ENCODE measurements around the gene VSTM2L.

Gene VSTM2L

DNA sequence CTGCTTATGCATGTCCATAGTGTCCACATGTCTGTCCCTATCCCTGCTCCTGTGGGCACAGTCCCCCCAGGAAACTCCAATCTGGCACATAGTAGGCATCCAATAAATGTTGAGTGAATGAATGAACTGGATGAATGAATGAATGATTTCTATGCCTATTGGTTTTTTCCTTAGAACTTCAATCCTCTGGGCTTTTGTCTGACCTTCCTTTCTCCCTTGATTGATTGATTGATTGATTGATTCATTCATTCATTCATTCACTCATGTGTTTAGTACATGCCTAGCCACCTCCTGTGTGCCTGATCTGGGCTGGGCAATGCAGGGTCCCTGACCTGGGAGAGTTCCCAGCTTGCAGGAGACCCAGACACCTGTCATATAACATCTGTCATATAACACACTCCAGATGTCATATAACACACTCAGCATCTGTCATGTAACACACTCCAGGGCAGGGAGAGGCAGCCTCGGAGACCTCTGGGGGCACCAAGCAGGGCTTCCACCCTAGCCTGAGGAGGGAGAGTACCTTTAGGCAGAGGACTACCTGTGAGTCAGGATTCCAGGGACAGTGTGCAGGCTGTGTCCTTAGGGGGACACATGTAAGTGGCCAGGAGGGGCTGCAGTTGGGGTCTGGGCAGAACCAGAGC is 17.9 kb downstream of the VSTM2L start:
- DNase-seq, result no peak

DNA sequence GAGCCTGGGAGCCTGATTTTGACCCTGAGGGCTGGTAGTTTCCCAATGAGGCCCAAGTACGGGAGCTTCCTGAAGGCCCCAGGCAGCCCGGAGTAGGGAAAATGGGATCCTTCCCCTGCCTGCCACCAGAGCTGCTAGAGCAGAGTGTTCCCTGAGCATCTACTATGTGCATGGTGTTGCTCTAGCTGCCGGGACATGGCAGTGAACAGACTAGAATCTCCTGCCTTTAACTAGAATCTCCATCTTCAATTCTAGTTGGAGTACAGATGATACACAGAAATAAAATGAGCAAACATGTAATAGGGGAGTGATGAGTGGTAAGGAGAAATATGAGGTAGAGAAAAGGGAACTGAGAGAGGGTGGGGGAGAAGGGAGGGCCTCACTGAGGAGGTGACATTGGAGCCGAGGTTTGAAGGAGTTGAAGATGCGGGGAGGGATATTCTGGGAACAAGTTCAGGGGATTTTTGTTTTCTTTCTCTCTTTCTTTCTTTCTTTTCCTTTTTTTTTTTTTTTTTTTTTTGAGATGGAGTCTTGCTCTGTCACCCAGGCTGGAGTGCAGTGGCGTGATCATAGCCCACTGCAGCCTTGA is 18.5 kb downstream of the VSTM2L start:
- DNase-seq, result no peak

DNA sequence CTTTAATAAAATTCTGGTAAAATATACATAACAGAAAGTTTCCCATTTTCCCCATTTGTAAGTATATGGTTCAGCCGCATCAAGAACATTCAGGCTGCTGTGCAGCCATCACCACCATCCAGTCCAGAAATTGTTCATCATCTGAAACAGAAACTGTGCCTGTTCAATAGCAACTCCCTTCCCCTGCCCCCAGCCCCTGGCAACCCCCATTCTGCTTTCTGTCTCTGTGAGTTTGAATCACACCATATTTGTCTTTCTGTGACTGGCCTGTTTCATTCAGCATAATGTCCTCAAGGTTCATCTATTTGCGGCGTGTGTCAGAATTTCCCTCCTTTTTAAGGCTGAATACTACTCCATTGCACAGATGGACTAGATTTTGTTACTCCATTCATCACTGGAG is 19.1 kb downstream of the VSTM2L start:
- DNase-seq, result peak; percentile 60 to 63

DNA sequence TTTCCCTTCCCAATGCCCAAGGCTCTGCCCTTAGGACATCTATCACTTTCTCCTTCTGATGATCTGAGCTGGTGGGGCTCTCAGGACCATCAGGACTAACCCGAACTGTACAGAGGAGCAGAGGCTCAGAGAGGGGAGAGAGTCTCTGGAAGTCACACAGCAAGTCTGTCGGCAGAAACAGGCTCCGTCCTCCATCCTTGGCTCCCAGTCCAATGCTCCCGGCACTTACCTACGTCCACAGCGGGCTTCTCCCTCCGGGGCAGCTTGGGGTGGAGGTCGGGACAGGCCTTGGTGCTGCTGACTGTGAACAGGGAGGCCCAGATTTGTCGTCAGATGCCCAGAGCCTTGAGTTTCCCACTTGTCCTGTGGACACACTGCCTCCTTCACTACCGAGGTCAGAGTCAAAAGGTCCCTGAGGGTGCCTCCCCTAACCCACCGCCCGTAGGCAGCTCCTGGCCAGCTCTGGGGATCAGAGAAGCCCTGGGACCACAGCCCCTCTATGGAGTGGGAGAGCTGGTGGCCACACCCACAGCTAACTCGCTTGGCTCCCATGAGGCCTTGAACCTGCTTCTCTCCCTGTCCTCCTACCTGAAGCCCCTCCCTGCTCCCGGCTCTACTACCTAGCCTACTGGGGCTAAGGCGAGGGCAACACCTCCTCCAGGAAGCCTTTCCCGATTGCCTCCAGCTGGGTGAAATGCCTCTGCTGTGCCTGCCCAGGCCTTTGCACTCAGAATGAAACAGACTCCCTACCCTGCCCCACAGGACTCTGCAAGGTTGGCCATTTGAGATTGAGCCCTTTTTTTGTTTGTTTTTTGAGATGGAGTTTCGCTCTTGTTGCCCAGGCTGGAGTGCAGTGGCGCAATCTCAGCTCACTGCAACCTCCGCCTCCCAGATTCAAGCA is 22.6 kb downstream of the VSTM2L start:
- no peak for DNase-seq

DNA sequence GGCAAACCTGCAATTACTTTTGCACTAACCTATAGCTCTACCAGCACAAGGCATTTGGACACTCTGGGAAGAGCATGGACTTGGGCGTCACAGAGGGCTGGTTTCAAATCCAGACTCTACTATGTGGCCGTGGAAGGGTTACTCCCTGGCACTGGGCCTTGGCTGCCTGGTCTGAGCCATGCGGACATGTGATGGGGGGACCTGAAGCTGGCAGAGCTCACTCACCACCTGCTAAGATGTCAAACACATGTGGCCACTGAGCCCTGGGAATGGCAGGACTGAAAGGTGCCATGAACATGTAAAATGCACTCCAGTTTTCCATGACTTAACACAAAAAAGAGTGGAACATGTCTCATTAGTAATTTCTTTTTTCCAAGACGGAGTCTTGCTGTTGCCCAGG is 23.7 kb downstream of the VSTM2L start:
- DNase-seq, result no peak

DNA sequence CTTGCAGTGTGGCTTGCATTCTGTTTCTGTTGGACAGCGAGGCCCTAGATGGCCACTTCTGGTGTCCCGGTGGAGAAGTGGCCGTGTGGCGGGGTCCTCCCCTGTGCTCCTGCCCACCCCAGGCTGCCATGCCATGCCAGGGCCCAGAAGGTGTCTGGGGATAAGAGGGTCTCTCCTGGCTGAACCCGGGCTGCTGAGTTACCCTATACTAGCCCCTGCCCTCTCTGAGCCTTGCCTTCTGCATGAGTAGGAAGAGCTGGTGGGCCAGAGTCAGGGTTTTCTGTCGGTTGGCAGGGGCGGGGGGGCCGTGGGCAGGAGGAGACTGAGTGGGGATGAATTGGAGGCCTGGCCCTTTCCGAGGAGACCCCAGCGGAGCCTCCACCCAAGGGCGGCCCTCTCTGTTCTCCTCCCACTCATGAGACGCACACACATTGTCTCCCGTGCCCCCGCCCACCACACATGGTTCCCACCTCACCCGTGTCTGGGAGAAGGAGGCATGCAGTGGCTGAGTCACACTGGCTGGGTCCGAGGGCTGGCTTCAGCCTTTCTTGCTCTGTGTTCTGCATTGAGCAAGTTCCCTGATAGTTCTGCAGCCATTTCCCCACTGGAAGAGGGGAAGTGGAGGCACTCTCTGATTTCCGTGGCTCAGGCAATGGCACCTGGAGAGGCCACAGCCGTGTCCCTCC is 24.6 kb downstream of the VSTM2L start:
- no peak for DNase-seq

DNA sequence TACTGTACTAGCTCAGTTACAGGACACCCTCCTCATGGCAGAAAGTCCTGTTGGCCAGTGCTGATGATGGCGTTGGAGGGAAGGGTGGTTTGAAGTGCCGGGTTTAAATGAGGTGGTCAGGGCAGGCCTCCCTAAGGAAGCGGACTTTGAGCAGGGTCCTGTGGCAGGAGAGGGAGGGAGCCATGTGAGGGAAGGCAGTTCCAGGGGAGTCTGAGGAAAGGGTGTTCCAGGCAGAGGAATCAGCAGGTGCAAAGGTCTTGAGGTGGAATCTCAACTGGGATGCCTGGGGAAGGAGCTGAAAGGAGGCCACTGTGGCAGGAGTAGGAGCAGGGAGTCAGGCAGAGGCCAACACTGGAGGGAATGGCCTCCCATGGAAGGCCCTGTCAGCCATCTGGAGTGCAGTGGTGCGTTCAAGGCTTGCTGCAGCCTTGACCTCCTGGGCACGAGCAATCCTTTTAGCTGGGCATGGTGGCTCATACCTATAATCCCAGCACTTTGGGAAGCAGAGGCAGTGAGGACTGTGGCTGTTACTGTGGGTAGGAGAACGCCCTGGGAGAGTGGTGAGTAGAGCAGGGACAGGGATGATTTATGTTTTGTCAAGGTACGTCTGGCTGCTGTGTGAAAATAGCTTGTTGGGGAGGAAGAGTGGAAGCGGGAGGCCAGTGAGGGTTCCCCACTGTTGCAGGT is 26.2 kb downstream of the VSTM2L start:
- DNase-seq, result no peak

DNA sequence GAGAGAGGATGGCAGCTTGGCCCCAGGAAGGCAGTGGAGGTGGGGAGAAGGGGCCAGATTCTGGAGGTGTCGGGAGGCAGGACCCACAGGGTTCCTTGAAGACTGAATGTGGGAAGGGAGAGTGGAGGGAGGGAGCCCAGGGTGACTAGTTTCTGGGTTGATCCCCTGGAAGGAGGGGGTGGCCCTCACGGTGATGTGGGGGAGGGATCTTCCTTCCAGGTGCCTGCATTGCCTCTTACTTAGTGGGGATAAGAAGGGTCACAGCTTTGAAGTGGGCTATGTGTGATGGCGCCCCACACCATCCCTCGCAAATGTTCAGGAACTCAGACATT is 26.7 kb downstream of the VSTM2L start:
- DNase-seq, result no peak

DNA sequence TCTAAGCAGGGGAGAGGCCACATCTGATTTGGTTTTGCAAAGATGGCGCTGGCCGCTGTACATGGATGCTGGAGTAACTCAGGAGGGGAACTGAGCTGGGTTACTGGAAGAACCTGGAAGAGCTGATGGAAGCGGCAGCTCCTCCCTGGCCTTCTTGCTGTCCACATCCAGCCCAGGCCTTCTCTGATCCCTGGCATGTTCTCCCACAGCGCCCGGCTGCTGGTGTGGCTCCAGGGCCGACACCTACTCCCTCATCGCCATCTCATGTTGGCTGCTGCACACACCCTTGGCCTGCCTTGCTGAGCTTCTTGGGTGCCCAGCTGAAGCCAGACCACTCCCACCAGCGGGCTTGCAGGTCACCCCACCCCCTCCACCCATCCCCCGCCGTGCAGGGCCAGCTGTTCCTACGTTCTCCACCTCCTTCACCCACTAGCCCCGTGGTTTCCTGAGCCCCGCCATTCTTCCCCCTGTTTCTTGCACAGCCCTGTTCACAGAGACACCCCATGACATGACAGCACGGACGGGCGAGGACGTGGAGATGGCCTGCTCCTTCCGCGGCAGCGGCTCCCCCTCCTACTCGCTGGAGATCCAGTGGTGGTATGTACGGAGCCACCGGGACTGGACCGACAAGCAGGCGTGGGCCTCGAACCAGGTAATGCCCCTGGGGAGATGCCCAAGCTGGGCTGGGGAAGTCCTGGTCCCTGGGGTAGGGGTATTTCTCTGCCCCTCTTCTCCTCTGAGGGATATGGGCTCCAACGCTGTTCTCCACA is 28.4 kb downstream of the VSTM2L start:
- no peak for DNase-seq

DNA sequence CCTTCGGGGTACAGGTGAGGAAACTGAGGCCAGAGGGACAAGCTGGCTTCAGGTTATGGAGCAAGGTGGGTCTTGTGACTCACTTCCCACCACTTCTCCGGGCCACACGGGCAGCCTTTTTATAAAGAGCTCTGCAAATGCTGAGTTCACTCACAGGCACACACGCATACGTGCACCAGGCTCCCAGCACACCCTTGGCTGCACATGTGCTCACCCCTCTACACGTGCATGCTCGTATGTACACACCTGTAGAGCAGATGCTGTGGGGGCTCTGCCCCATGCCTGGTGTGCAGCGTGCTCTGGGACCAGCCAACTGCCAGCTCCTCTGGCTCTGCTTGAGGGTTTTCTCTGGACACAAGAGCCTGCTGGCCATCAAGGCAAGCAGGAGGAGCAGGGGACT is 29.1 kb downstream of the VSTM2L start:
- no peak for DNase-seq

DNA sequence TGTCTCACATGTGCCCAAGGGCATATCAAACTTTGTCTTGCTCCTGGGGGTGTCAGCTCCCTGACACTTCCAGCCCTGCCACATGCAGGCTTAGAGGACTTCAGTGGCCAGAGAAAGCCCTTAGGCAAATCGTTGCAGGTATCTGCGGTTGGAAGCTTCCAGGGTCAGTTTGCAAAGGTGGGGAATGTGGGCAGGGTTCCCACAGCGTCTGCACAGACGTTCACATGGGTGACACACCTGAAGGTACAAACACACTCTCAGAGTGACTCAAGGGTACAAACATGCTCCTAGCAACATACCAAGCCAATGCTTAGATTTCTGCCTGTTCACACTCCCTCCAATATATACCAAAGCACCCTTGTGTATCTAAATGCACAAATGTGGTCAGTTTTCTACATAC is 30.0 kb downstream of the VSTM2L start:
- DNase-seq, result no peak

DNA sequence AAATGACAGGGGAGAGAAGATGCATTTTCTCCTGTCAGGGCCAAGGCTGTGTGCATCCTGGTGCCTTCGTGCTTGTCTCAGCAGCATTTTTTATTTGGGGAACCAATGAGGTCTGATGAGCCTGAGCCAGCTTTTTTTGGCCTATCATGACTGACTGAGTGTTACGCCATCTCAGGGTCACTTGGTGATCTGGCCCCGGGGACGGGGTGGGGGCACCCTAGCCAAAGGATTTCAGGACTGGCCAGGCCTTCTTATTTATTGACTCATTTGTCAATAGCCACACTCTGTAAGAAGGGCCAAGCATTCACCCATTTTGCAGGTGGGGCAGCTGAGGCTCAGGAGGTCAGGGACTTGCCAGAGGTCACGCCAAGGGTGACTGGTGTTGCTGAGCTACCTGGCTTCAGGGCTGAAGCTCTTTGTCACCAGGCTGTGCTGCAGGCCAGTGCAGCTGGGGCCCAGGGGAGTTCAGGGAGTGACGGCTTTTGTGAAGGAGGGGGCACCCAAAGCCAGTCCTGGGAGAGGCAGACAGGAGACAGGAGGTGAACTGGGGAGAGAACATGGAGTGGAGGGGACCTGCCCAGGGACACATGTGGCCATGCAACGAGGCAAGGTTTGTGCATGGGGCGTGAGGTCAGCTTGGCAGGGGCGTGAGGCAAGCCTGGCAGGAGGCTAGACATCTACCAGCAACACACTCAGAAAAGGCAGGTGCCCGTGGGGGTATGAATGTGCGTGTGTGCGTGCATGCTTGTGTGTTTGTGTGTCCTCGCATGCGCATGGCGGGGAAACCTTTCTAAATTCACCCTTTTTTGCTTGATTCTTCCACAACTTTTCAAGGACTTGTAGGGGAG is 31.1 kb downstream of the VSTM2L start:
- DNase-seq, result no peak

DNA sequence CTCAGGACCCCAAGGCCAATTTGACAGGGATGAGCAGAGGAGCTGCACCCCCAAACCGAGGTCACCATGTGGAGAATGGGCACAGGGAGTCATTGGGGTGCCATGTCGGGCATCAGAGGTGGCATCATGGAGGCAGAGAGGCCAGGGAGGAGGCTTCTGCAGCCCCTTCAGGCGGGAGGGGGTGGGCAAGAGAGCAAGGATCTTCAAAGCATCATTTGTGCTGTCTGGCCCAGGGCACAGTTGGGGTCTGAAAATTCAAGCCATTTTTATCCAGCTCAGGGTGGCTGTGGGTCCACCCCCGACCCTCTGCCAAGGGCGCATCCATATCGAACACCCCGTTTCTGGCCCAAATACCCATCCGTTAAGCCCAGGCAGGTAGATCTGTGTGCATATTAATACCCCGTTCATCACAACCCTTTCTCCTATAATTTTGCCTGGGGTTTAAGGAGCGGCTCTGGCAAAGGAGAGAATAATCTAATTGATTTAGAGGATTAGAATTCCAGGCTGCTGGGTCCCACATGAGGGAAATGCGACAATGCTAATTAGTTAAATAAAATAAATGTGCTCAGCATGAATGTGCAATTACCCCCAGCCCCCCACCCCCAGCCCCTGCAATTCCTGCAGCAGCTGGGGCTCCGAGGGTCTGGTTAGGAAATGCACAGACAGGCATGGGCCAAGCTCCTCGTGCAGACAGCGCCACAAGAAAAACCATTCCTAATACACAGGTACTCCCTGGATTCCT is 31.9 kb downstream of the VSTM2L start:
- DNase-seq, result no peak

DNA sequence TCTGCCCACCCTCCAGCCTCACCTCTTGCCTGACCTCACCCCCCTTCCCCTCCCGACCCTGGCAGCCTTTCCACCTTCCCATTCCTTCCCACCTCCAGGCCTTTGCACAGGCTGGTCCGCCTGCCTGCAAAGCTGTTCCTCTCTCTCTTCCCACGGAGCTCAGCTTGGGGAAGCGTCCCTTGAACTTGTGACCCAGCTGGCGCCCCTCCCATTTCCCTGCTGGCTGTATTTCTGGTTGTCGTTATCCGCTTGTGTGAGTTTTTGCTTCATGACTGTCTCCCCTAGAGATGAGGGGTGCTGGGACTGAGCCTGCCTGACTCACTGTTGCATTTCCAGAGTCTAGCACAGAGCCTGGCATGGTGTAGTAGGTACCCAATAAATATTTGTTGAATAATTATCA is 32.5 kb downstream of the VSTM2L start:
- no peak for DNase-seq

DNA sequence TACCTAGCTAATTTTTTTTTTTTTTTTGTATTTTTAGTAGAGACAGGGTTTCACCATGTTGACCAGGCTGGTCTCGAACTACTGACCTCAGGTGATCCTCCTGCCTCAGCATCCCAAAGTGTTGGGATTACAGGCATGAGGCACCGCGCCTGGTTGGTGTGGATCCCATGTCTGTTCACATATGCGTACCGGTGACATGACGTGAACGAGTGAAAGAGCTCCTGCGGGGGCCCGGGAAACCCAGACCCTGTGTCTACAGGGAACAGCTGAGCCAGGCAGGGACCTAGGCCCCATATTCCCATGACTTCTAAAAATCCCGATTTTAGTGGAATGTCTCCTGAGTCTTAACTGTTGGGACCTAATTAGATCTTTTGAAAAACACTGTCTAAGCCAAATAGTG is 33.1 kb downstream of the VSTM2L start:
- no peak for DNase-seq

DNA sequence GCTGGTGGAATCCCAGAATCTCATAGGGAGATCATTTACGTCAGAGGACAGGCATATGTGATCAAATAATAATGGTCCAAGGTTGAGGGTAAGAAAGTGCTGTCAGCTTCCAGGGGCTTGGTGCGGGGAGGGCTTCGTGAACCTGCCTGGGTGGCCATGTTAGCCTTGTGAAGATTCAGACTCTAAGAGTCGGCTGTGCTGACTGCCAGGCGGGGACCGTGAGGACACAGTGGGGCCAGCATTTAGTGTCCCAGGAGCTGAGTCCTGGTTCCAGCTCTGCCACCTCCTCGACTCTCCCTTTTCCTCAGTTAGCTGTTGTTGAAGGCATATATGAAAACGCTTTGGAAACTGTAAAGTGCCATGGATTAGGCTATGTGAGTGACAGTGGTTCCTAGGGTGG is 33.5 kb downstream of the VSTM2L start:
- DNase-seq, result no peak

DNA sequence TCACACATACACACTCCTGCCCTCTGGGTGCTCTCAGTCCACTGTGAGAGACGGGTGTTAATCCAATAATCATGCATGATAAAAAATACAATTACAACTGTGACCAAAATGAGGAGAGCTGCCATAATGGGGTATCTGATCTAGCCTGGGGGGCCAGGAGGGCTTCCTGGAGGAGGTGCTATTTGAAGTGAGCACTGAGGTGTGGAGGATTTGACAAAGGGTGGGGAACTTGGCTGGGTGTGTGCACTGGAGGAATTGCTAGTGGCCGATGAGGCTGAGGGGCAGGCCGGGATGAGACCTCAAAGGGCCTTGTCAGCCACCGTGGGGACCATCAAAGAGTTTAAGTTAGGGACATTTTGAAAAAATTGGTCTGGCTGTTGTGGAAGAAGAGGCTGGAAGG is 34.8 kb downstream of the VSTM2L start:
- no peak for DNase-seq

DNA sequence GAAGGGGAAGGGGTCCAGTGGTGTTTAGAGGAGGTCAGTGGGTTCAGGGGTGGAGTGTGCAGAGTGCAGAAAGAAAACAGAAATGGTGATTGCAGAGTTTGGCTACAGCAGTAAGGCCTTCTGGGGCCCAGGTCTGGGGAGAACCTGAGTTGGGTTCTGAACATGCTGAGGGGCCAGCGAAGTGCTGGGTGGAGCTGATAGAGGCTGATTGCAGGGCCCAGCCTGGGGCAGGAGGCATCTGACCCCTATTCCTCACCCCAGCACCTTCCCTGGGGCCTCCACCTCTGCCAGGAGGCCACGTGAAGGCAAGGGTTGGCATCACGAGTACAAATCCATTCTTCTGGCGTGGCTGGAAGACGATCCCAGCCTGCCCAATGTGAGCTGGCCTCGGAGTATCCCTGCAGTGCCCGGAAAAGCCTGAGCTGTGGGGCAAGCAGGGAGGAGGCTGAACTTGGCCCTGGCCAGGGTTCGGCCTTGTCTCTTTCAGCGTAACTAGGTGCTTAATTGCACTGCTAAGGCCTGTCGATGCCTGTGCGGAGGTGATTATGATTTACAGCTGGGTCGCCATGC is 35.3 kb downstream of the VSTM2L start:
- no peak for DNase-seq

DNA sequence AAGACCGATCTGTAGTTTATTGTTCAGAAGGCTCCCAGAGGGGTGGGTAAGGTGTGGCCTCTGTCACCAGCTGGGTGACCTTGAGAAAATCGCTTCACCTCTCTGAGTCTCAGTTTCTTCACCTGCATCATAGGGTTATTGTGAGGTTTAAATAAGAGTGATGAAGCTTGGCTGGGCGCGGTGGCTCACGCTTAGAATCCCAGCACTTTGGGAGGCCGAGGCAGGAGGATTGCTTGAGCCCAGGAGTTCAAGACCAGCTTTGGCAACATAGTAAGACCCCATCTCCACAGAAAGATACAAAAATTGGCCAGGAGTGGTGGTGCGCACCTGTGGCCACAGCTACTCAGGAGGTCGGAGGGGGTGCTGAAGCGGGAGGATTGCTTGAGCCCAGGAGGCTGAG is 36.0 kb downstream of the VSTM2L start:
- no peak for DNase-seq

All from activated T-cell treated with anti-CD3 and anti-CD28 coated beads, Interleukin-2, amount 50 U/mL, for 48 hours (primary cell).